Stimulated activated CD4-positive, alpha-beta T cell treated with anti-CD3 and anti-CD28 coated beads, Interleukin-12 subunit alpha, Interleukin-12 subunit beta, amount 100 ng/mL, for 4 hours (primary cell): Measurements from ENCODE around the gene CARD9.
A peak's percentile ranks its signal among the peaks of the same experiment; 100 is the strongest.

Source experiments
- DNase-seq: peaks from one replicate; pipeline ENCODE4 v3.0.0-alpha.2; 2020

Gene CARD9

DNA sequence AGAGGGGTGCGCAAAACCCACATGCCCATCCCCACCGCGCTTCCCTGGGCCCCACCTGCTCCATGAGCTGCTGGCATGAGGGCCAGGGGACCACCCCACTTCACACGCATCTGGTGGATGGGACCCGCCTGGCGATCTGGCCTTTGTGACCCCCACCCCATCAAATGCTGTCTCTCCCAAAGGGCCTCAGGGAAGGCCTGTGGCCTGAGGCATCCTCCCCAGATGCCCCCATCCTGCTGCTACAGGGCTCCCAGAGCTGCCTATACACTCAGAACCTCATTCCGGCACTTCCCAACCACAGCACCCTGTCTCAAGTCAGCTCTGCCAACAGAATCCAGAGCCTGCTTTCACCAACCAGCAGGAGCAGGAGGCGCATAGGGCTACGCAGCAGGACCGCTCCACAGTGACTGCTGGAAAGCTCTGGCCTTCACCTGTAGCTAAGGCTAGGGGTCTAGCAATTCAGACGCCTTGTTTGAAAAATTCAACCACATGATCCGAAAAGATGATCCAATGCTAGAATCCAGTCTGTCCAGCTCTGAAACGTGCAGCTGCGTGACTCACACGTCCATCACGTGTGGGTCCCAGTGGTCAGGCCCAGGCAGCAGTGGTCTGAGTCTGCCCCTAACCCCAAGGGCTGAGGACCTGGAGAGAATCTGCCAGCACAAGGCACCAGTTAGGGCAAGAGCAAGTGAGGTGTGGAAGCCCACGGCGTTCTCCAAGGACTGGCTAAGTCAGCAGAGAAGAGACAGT is 27.9 kb upstream of the CARD9 start:
- no peak for DNase-seq

- DNase-seq: peak; percentile 89
These were observed 26.8 kb upstream of the CARD9 start, which contains the start of gene SNAPC4 for GRCh38 chr9:136400038-136400834. TSS of gene SNAPC4 (minus strand) at chr9:136400170. CDS start at chr9:136398428, 1,742 bp downstream.

- peak; percentile 51 for DNase-seq
These were observed 25.9 kb upstream of the CARD9 start for GRCh38 chr9:136399176-136400037.

- no peak for DNase-seq
These were observed 24.8 kb upstream of the CARD9 start for GRCh38 chr9:136398286-136398685.

DNA sequence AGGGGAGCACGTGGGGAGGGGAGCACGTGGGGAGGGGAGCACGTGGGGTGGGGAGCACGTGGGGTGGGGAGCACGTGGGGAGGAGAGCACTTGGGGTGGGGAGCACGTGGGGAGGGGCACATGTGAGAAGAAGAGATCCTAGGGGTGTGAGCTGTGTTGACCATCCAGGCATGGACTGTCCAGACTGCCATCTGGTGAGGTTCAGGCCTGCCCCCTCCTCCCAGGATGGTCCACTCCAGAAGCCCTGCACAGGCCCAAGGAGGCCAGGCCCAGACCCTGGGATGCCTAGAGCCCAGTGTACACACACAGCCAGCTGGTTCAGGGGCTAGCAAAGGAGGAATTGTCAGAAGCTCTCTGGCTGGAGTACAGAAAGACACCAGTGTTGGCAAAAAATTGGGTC is 24.2 kb upstream of the CARD9 start:
- no peak for DNase-seq

DNA sequence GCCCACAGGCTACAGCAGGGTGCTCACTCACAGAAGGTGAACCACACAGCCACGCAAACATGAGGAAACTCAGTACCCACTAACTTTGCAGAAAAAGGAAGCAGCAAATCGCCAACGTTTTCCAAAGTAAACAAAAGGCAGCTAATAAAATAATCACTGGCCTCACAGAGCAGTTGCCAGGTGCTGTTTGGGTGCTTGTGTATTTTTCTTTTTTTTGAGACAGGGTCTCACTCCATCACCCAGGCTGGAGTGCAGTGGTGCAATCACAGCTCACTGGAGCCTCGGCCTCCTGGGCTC is 22.7 kb upstream of the CARD9 start:
- DNase-seq: no peak

- no peak for DNase-seq
These were observed 22.1 kb upstream of the CARD9 start for GRCh38 chr9:136395345-136396218.

- DNase-seq: no peak
These were observed 21.5 kb upstream of the CARD9 start for GRCh38 chr9:136395020-136395340.

GRCh38 chr9:136394312-136395019 is 21.0 kb upstream of the CARD9 start:
- no peak for DNase-seq

GRCh38 chr9:136393531-136393930 is 20.1 kb upstream of the CARD9 start:
- no peak for DNase-seq

GRCh38 chr9:136392538-136393449 is 19.3 kb upstream of the CARD9 start:
- no peak for DNase-seq

GRCh38 chr9:136391737-136392537 is 18.5 kb upstream of the CARD9 start:
- no peak for DNase-seq

GRCh38 chr9:136389396-136389795 is 15.9 kb upstream of the CARD9 start:
- no peak for DNase-seq

- DNase-seq: no peak
These were observed 13.7 kb upstream of the CARD9 start for GRCh38 chr9:136387217-136387616.

GRCh38 chr9:136386018-136386417 is 12.5 kb upstream of the CARD9 start:
- no peak for DNase-seq

DNA sequence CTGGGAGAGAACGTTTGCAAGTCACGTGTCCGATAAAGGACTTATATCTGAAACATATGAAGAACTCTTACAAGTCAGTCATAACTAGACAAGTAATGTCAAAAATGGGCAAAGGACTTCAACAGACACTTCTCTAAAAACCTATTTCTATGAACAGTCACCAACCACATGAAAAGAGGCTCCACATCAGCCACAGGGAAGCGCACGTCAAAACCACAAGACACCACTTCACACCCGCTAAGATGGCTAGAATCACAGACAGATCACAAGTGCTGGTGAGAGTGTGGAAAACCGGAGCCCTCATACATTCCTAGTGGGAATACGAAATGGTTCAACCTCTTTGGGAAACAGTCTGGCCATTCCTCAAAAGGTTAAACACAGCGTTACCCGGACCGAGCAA is 11.5 kb upstream of the CARD9 start:
- no peak for DNase-seq

DNA sequence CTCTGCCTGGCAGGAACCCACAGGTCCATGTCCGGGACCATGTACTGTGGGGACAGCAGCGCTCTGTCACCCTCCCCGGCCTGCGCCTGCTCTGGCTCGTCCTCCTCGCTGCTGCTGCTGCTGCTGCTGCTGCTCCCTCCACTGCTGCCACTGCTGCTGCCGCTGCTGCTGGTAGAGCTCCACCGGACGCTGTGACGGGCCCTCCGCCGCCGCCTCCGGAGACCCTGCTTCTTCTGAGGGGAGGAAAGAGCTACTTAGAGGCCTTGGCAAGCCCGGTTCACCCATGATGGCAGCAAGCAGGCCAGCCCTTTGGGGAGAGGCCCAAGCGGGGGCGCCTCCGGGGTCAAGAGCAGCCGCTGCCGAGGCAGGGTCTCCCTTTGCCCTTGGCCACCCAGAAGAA is 10.0 kb upstream of the CARD9 start:
- no peak for DNase-seq

GRCh38 chr9:136381966-136382513 is 8.6 kb upstream of the CARD9 start:
- DNase-seq: no peak

DNA sequence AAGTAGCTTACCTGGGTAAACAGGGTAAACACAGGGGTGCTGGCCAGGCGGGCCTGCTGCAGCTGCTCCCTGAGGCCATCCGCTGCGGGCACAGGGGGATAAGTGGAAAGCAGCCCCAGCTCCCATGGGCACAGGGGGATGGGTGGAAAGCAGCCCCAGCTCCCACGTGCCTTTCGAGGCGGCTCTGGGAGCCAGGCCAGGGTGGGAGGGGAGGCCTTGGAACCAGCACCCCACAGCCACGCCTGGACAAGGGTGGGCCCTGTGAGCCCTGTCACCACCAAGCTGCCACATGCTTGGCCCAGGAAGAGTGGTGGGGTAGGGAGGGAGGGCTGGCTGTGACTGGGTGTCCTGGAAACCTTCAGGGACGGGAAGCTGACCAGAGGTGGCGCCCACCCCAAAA is 7.8 kb upstream of the CARD9 start:
- no peak for DNase-seq

GRCh38 chr9:136380381-136380780 is 6.9 kb upstream of the CARD9 start:
- no peak for DNase-seq
